HepG2 (cell line): ENCODE data around the gene GRIN2D. TPM values are rescaled to one million over a fixed set of nuclear protein-coding genes. Genes with fewer than 3 reads are reported as not detected.

Experiments used
- CAMTA2 ChIP-seq: sonication (generic); formaldehyde crosslinking; IDR thresholded peaks from 2 replicates; pipeline ENCODE4 v1.4.0; 2020; ENCODE audit warnings: mild to moderate bottlenecking, missing genetic modification reagents, borderline replicate concordance
- EHMT2 ChIP-seq: fragments of 200-600 bp; sonication (generic); IDR thresholded peaks from 2 replicates; pipeline ENCODE4 v1.7.0; 2017; ENCODE audit warnings: antibody characterized with exemption, low read depth, low read length, borderline replicate concordance
- ESRRA ChIP-seq: sonication (generic); formaldehyde crosslinking; IDR thresholded peaks from 2 replicates; pipeline ENCODE4 v1.5.1; 2020; ENCODE audit warnings: mild to moderate bottlenecking, low read depth, missing genetic modification reagents
- HOXA3 ChIP-seq: sonication (generic); formaldehyde crosslinking; IDR thresholded peaks from 2 replicates; pipeline ENCODE4 v1.5.0; 2020; ENCODE audit warnings: missing genetic modification reagents
- NCOA1 ChIP-seq: sonication (generic); formaldehyde crosslinking; IDR thresholded peaks from 2 replicates; pipeline ENCODE4 v1.9.0; 2021; ENCODE audit warnings: missing genetic modification reagents
- PPARG ChIP-seq: conservative IDR thresholded peaks from 2 replicates; pipeline ENCODE4 v1.6.1; 2016; ENCODE audit warnings: missing biosample characterization, missing genetic modification reagents
- SNAPC4 ChIP-seq: sonication (generic); formaldehyde crosslinking; IDR thresholded peaks from 2 replicates; pipeline ENCODE4 v1.4.0; 2020; ENCODE audit warnings: mild to moderate bottlenecking, missing genetic modification reagents
- TFE3 ChIP-seq: IDR thresholded peaks from 2 replicates; pipeline ENCODE4 v1.6.1; 2016
- ZBTB7A ChIP-seq: sonication (generic); formaldehyde crosslinking; IDR thresholded peaks from 2 replicates; pipeline ENCODE4 v1.8.0; 2022; ENCODE audit warnings: mild to moderate bottlenecking, missing genetic modification reagents
- ZNF142 ChIP-seq: sonication (generic); formaldehyde crosslinking; IDR thresholded peaks from 2 replicates; pipeline ENCODE4 v1.4.0; 2020; ENCODE audit warnings: missing genetic modification reagents
- ZNF143 ChIP-seq: sonication (generic); formaldehyde crosslinking; IDR thresholded peaks from 2 replicates; pipeline ENCODE4 v1.4.0; 2020; ENCODE audit warnings: missing genetic modification reagents
- ZNF503 ChIP-seq: sonication (generic); formaldehyde crosslinking; IDR thresholded peaks from 2 replicates; pipeline ENCODE4 v1.4.0; 2020; ENCODE audit warnings: missing genetic modification reagents
- ZNF530 ChIP-seq: sonication (generic); formaldehyde crosslinking; IDR thresholded peaks from 2 replicates; pipeline ENCODE4 v1.5.0; 2020; ENCODE audit warnings: low read depth, mild to moderate bottlenecking, missing genetic modification reagents
- ZNF782 ChIP-seq: sonication (generic); formaldehyde crosslinking; IDR thresholded peaks from 2 replicates; pipeline ENCODE4 v1.4.0; 2020; ENCODE audit warnings: missing genetic modification reagents, mild to moderate bottlenecking, borderline replicate concordance
- ZSCAN9 ChIP-seq: IDR thresholded peaks from 2 replicates; pipeline ENCODE4 v1.6.1; 2016; ENCODE audit warnings: borderline replicate concordance
- polyA plus RNA-seq, 8 experiments: library from polyadenylated mRNA; depleted of rRNA in 3 of 8; stranded (reverse) in 7 of 8; unstranded in 1 of 8; fragments of >200 nt; fragmentation: Illumina TruSeq in 4 of 8; extraction: Trizol in 4 of 8; gene quantifications; 2 replicates each; pipeline versions ENCODE4 v1.2.1 to v1.2.3, GENCODE V29; 2011 to 2016; ENCODE audit warnings: low read depth in 4 of 8, missing spikeins in 1 of 8, mixed read lengths in 1 of 8; ENCODE audit not compliant: insufficient read depth in 1 of 8
- total RNA-seq, 5 experiments: library from RNA; depleted of rRNA; stranded (reverse); fragments of >200 nt; fragmentation: Illumina TruSeq; extraction: Trizol; gene quantifications; 2 replicates each; pipeline ENCODE4 v1.2.3, GENCODE V29; 2016; ENCODE audit warnings: low read depth in 1 of 5

Gene GRIN2D
- total and polyA plus RNA-seq, 2 of the 13 experiments (the other 11 are each of a cell fraction or from before 2014, with no cell fraction given) = 0.02 to 0.13 TPM

- TF ChIP-seq ZNF142 (CRISPR knock-in tag) (no peak), TFE3 (CRISPR knock-in tag) (peak; percentile 65; the same call in 1 of the 2 replicates), HOXA3 (CRISPR knock-in tag) (peak; percentile 67; the same call in 1 of the 2 replicates), ZNF143 (CRISPR knock-in tag) (peak; percentile 55; the same call in 1 of the 2 replicates), CAMTA2 (CRISPR knock-in tag) (no peak), ZBTB7A (CRISPR knock-in tag) (no peak), ESRRA (CRISPR knock-in tag) (peak; percentile 95), ZNF530 (CRISPR knock-in tag) (no peak), SNAPC4 (CRISPR knock-in tag) (no peak), ZSCAN9 (CRISPR knock-in tag) (0 out of 2 replicates have a peak, but pooled peaks have one; percentile 84), PPARG (no peak; the same call in 1 of the 2 replicates), ZNF782 (CRISPR knock-in tag) (no peak), ZNF503 (peak; percentile 84; the same call in 1 of the 2 replicates), NCOA1 (CRISPR knock-in tag) (0 out of 2 replicates have a peak, but pooled peaks have one; percentile 63), EHMT2 (no peak; the same call in 1 of the 2 replicates)
These were observed 39.0 kb upstream of the GRIN2D start (continued) for GRCh38 chr19:48354332-48354992.
